GM23338 (cell line): ENCODE results near the gene DLL1. TPM values are rescaled to one million over a fixed set of nuclear protein-coding genes. Genes with fewer than 3 reads are reported as not detected.

Source experiments
- ATAC-seq: fragments of 200-7000 bp; cut with Tn5 transposase; 3 replicates; pipeline ENCODE4 v1.9.1; 2020
- DNase-seq: peaks from one replicate; pipeline ENCODE4 v3.0.0-alpha.2; 2015; ENCODE audit warnings: low spot score
- H2AFZ ChIP-seq: fragments of 200-600 bp; sonication (generic); 2 replicates; pipeline ENCODE4 v1.8.0; 2016; ENCODE audit warnings: antibody characterized with exemption, mild to moderate bottlenecking, moderate library complexity
- H3F3A ChIP-seq: fragments of 200-600 bp; sonication (generic); replicated peaks from 2 replicates; pipeline ENCODE4 v1.8.0; 2017; ENCODE audit warnings: antibody characterized with exemption, mixed run types, low read depth
- H3K27ac ChIP-seq: fragments of 200-600 bp; sonication (generic); 2 replicates; pipeline ENCODE4 v1.6.1; 2016; ENCODE audit warnings: low read depth
- H3K27me3 ChIP-seq: fragments of 200-600 bp; sonication (generic); 2 replicates; pipeline ENCODE4 v1.8.0; 2016; ENCODE audit warnings: mild to moderate bottlenecking, mixed run types, moderate library complexity; ENCODE audit not compliant: insufficient read depth
- H3K36me3 ChIP-seq: fragments of 200-600 bp; sonication (generic); 2 replicates; pipeline ENCODE4 v1.8.0; 2016; ENCODE audit warnings: mild to moderate bottlenecking; ENCODE audit not compliant: insufficient read depth
- H3K4me1 ChIP-seq: fragments of 200-600 bp; sonication (generic); 2 replicates; pipeline ENCODE4 v1.8.0; 2016; ENCODE audit warnings: mild to moderate bottlenecking, moderate library complexity; ENCODE audit not compliant: insufficient read depth
- H3K4me2 ChIP-seq: fragments of 200-600 bp; sonication (generic); 2 replicates; pipeline ENCODE4 v1.7.1; 2017; ENCODE audit warnings: mixed run types
- H3K4me3 ChIP-seq: fragments of 200-600 bp; sonication (generic); 2 replicates; pipeline ENCODE4 v1.6.1; 2016; ENCODE audit warnings: mixed run types
- H3K79me2 ChIP-seq: fragments of 200-600 bp; sonication (generic); replicated peaks from 2 replicates; pipeline ENCODE4 v1.8.0; 2017; ENCODE audit warnings: mild to moderate bottlenecking; ENCODE audit not compliant: insufficient read depth
- H3K9me2 ChIP-seq: fragments of 200-600 bp; sonication (generic); 2 replicates; pipeline ENCODE4 v1.8.0; 2017; ENCODE audit not compliant: insufficient read depth
- H4K20me1 ChIP-seq: fragments of 200-600 bp; sonication (generic); replicated peaks from 2 replicates; pipeline ENCODE4 v1.8.0; 2017; ENCODE audit warnings: mild to moderate bottlenecking; ENCODE audit not compliant: insufficient read depth
- H3K27ac Mint-ChIP-seq: 2 replicates; pipeline ENCODE4 v1.8.0; 2020; ENCODE audit warnings: inconsistent platforms, mild to moderate bottlenecking, moderate library complexity, mixed read lengths
- H3K27me3 Mint-ChIP-seq: 3 replicates; pipeline ENCODE4 v1.8.0; 2022; ENCODE audit warnings: low read depth, mild to moderate bottlenecking, moderate library complexity, mixed read lengths, inconsistent platforms; ENCODE audit not compliant: insufficient read depth, poor library complexity
- H3K36me3 Mint-ChIP-seq: 3 replicates; pipeline ENCODE4 v1.8.0; 2021; ENCODE audit warnings: low read depth, mild to moderate bottlenecking, inconsistent platforms, moderate library complexity, mixed read lengths
- H3K4me1 Mint-ChIP-seq: 3 replicates; pipeline ENCODE4 v1.8.0; 2020; ENCODE audit warnings: mild to moderate bottlenecking, inconsistent platforms, mixed read lengths
- H3K4me3 Mint-ChIP-seq: 3 replicates; pipeline ENCODE4 v1.8.0; 2021; ENCODE audit warnings: moderate library complexity, mild to moderate bottlenecking, inconsistent platforms, mixed read lengths
- H3K9me3 Mint-ChIP-seq: 3 replicates; pipeline ENCODE4 v1.8.0; 2020; ENCODE audit warnings: moderate library complexity, mild to moderate bottlenecking, inconsistent platforms, mixed read lengths
- CREB1 ChIP-seq: fragments of 250-450 bp; sonication (Bioruptor Pico); IDR thresholded peaks from 2 replicates; pipeline ENCODE4 v1.5.0; 2020; ENCODE audit warnings: low read depth, mild to moderate bottlenecking, moderate library complexity
- CTCF ChIP-seq, 2 experiments: fragments of 200-600 bp in 1 of 2; sonication (generic) in 1 of 2; conservative IDR thresholded peaks; 2 replicates each; pipeline versions ENCODE4 v1.5.1 to v1.6.1; 2016 to 2017; ENCODE audit warnings: antibody characterized with exemption in 2 of 2, low read depth in 2 of 2, mild to moderate bottlenecking in 2 of 2, moderate library complexity in 1 of 2
- ETS1 ChIP-seq: IDR thresholded peaks from 2 replicates; pipeline ENCODE4 v1.6.1; 2016; ENCODE audit warnings: antibody characterized with exemption
- EZH2phosphoT487 ChIP-seq: fragments of 200-600 bp; sonication (generic); IDR thresholded peaks from one replicate; pipeline ENCODE4 v1.8.1; 2018; ENCODE audit warnings: antibody characterized with exemption; ENCODE audit not compliant: unreplicated experiment
- NANOG ChIP-seq: IDR thresholded peaks from 2 replicates; pipeline ENCODE4 v1.6.1; 2016; ENCODE audit warnings: antibody characterized with exemption, borderline replicate concordance
- POLR2AphosphoS5 ChIP-seq: IDR thresholded peaks from 2 replicates; pipeline ENCODE4 v1.6.1; 2016; ENCODE audit warnings: antibody characterized with exemption, low read depth
- REST ChIP-seq: IDR thresholded peaks from one replicate; pipeline ENCODE4 v1.6.1; 2018; ENCODE audit warnings: antibody characterized with exemption; ENCODE audit not compliant: unreplicated experiment
- STAT1 ChIP-seq: IDR thresholded peaks from one replicate; pipeline ENCODE4 v1.6.1; 2016; ENCODE audit warnings: antibody characterized with exemption; ENCODE audit not compliant: unreplicated experiment
- ZNF114 ChIP-seq: fragments of 250-450 bp; sonication (Bioruptor Pico); IDR thresholded peaks from 2 replicates; pipeline ENCODE4 v1.5.0; 2020; ENCODE audit warnings: mild to moderate bottlenecking, moderate library complexity
- ZNF331 ChIP-seq: fragments of 250-450 bp; sonication (Bioruptor Pico); IDR thresholded peaks from 2 replicates; pipeline ENCODE4 v1.5.0; 2020; ENCODE audit warnings: low read depth, mild to moderate bottlenecking, moderate library complexity
- polyA plus RNA-seq: library from polyadenylated mRNA; unstranded; fragments of >200 nt; fragmentation: Nextera tagmentation; extraction: Ambion mirVana; gene quantifications from 2 replicates; pipeline ENCODE4 v1.2.1, GENCODE V29; 2016
- total RNA-seq: library from RNA; depleted of rRNA; stranded (reverse); fragments of >200 nt; shearing (Covaris generic); gene quantifications from 2 replicates; pipeline ENCODE4 v1.2.3, GENCODE V29; 2014

DLL1 gene
- total and polyA plus RNA-seq, 2 experiments from 2014 or later, result 2.2 to 4.6 TPM

- TF ChIP-seq CTCF (conservative IDR thresholded peaks at IDR 0.05; ENCODE audit: low read depth in 2 of 2) (no peak), REST (no peak), EZH2phosphoT487 (no peak), NANOG (no peak), STAT1 (no peak), CREB1 (CRISPR knock-in tag) (no peak), ZNF114 (CRISPR knock-in tag) (no peak), ZNF331 (no peak)
These were observed 39.7 kb downstream of the DLL1 start (continued) for GRCh38 chr6:170250981-170251775.

- no peaks in the 10 kb centered on the region; the same call in 2 of the 3 replicates for H3K36me3 Mint-ChIP-seq
- TF ChIP-seq POLR2AphosphoS5 (no peak), REST (no peak), STAT1 (no peak), ETS1 (no peak), EZH2phosphoT487 (no peak), ZNF331 (no peak), CTCF (conservative IDR thresholded peaks at IDR 0.05; ENCODE audit: low read depth in 2 of 2) (no peak), NANOG (no peak), CREB1 (CRISPR knock-in tag) (no peak)
These were observed 40.4 kb downstream of the DLL1 start for GRCh38 chr6:170250455-170250854.

More at GRCh38 chr6:170250455-170250854, 40.4 kb downstream of the DLL1 start:
- Histone ChIP-seq H3K36me3 (no peaks in the 10 kb centered on the region), H2AFZ (no peak overlapping the region), H4K20me1 (no peaks in the 10 kb centered on the region), H3K27me3 (no peaks in the 10 kb centered on the region), H3K4me2 (no peak overlapping the region), H3K4me1 (no peaks in the 10 kb centered on the region), H3K27ac (no peak overlapping the region), H3K79me2 (no peaks in the 10 kb centered on the region), H3K9me2 (no peaks in the 10 kb centered on the region), H3K4me3 (no peak overlapping the region), H3F3A (no peaks in the 10 kb centered on the region)
- DNase-seq (no peak), ATAC-seq (no peak)
- Mint-ChIP-seq H3K27ac (no peak overlapping the region), H3K4me1 (peaks cover 5% of the 10 kb centered on the region; the same call in 2 of the 3 replicates), H3K4me3 (no peak overlapping the region), H3K27me3 (peaks cover 4% of the 10 kb centered on the region), H3K9me3 (no peaks in the 10 kb centered on the region)
